HepG2 (cell line): ENCODE results near the gene ANKRD40. TPM values are rescaled to one million over a fixed set of nuclear protein-coding genes. Genes with fewer than 3 reads are reported as not detected.
A peak's percentile ranks its signal among the peaks of the same experiment; 100 is the strongest.

Experiments used
- ESRRA ChIP-seq: sonication (generic); formaldehyde crosslinking; IDR thresholded peaks from 2 replicates; pipeline ENCODE4 v1.5.1; 2020; ENCODE audit warnings: mild to moderate bottlenecking, low read depth, missing genetic modification reagents
- EZH2 ChIP-seq: conservative IDR thresholded peaks from 2 replicates; pipeline ENCODE4 v1.6.1; 2012; ENCODE audit warnings: mild to moderate bottlenecking, low read depth, low read length, moderate library complexity
- FOXK1 ChIP-seq: sonication (generic); formaldehyde crosslinking; IDR thresholded peaks from 2 replicates; pipeline ENCODE4 v1.4.0; 2020; ENCODE audit warnings: low read depth, missing genetic modification reagents, borderline replicate concordance
- GATAD1 ChIP-seq: IDR thresholded peaks from 2 replicates; pipeline ENCODE4 v1.6.1; 2016; ENCODE audit warnings: missing genetic modification reagents, missing compliant biosample characterization
- MED13 ChIP-seq: sonication (generic); formaldehyde crosslinking; IDR thresholded peaks from 2 replicates; pipeline ENCODE4 v1.5.0; 2020; ENCODE audit warnings: missing genetic modification reagents
- RNF2 ChIP-seq: fragments of 450-650 bp; conservative IDR thresholded peaks from 2 replicates; pipeline ENCODE4 v1.6.1; 2016; ENCODE audit warnings: low read depth
- SIX1 ChIP-seq: sonication (generic); formaldehyde crosslinking; IDR thresholded peaks from 2 replicates; pipeline ENCODE4 v1.4.0; 2020; ENCODE audit warnings: missing genetic modification reagents, borderline replicate concordance
- YEATS4 ChIP-seq: sonication (generic); formaldehyde crosslinking; IDR thresholded peaks from 2 replicates; pipeline ENCODE4 v1.4.0; 2020; ENCODE audit warnings: missing genetic modification reagents, borderline replicate concordance
- ZNF747 ChIP-seq: sonication (generic); formaldehyde crosslinking; IDR thresholded peaks from 2 replicates; pipeline ENCODE4 v1.8.1; 2023; ENCODE audit warnings: missing genetic modification reagents, mild to moderate bottlenecking, borderline replicate concordance
- ZNF768 ChIP-seq: sonication (generic); formaldehyde crosslinking; IDR thresholded peaks from 2 replicates; pipeline ENCODE4 v1.4.0; 2020; ENCODE audit warnings: missing genetic modification reagents
- ZNF782 ChIP-seq: sonication (generic); formaldehyde crosslinking; IDR thresholded peaks from 2 replicates; pipeline ENCODE4 v1.4.0; 2020; ENCODE audit warnings: missing genetic modification reagents, mild to moderate bottlenecking, borderline replicate concordance
- polyA plus RNA-seq, 8 experiments: library from polyadenylated mRNA; depleted of rRNA in 3 of 8; stranded (reverse) in 7 of 8; unstranded in 1 of 8; fragments of >200 nt; fragmentation: Illumina TruSeq in 4 of 8; extraction: Trizol in 4 of 8; gene quantifications; 2 replicates each; pipeline versions ENCODE4 v1.2.1 to v1.2.3, GENCODE V29; 2011 to 2016; ENCODE audit warnings: low read depth in 4 of 8, missing spikeins in 1 of 8, mixed read lengths in 1 of 8; ENCODE audit not compliant: insufficient read depth in 1 of 8
- total RNA-seq, 5 experiments: library from RNA; depleted of rRNA; stranded (reverse); fragments of >200 nt; fragmentation: Illumina TruSeq; extraction: Trizol; gene quantifications; 2 replicates each; pipeline ENCODE4 v1.2.3, GENCODE V29; 2016; ENCODE audit warnings: low read depth in 1 of 5
- TF ChIP-seq, protein P1 (sequence below): sonication (generic); formaldehyde crosslinking; IDR thresholded peaks from 2 replicates; pipeline ENCODE4 v1.5.0; 2020; ENCODE audit warnings: missing genetic modification reagents
- TF ChIP-seq, protein P2 (sequence below): sonication (generic); formaldehyde crosslinking; IDR thresholded peaks from one replicate; pipeline ENCODE4 v1.5.1; 2020; ENCODE audit warnings: mild to moderate bottlenecking, missing genetic modification reagents; ENCODE audit errors: not compliant biosample characterization
- TF ChIP-seq, protein P3 (sequence below): sonication (generic); formaldehyde crosslinking; IDR thresholded peaks from 2 replicates; pipeline ENCODE4 v1.8.0; 2022; ENCODE audit warnings: low read depth, missing genetic modification reagents

The ANKRD40 gene
- total and polyA plus RNA-seq, 2 of the 13 experiments (the other 11 are each of a cell fraction or from before 2014, with no cell fraction given) = 35.0 to 46.4 TPM

DNA sequence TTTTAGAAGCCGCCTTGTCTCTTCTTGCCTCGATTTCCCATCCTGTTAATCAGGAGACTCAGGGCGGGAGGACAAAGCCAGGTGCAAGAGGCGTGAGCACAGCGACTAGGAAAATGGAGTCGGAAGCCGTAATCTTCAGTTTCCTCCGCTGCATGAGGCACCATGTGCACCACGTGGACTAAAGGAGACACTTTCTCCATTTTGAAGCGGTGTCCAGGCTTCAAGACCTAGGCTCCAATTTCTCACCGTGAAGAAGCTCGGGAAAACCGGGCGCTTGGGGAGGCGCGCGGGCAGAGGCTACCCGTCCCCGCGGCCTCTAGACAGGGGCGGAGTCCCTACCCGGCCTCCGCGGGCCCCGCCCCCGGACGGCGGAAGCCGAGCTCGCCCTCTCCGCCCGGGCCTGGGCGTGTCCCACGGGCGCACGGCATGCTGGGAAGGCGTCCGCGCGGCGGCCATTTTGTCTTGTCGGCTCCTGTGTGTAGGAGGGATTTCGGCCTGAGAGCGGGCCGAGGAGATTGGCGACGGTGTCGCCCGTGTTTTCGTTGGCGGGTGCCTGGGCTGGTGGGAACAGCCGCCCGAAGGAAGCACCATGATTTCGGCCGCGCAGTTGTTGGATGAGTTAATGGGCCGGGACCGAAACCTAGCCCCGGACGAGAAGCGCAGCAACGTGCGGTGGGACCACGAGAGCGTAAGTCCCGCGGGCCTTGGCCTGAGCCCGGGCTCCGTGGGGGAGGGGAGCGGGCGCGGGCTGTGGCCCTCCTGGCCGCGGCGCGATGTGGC lies 11.6 kb upstream of the ANKRD40 start, which contains the start of gene LUC7L3 (continued):
- TF ChIP-seq, protein P1, sequence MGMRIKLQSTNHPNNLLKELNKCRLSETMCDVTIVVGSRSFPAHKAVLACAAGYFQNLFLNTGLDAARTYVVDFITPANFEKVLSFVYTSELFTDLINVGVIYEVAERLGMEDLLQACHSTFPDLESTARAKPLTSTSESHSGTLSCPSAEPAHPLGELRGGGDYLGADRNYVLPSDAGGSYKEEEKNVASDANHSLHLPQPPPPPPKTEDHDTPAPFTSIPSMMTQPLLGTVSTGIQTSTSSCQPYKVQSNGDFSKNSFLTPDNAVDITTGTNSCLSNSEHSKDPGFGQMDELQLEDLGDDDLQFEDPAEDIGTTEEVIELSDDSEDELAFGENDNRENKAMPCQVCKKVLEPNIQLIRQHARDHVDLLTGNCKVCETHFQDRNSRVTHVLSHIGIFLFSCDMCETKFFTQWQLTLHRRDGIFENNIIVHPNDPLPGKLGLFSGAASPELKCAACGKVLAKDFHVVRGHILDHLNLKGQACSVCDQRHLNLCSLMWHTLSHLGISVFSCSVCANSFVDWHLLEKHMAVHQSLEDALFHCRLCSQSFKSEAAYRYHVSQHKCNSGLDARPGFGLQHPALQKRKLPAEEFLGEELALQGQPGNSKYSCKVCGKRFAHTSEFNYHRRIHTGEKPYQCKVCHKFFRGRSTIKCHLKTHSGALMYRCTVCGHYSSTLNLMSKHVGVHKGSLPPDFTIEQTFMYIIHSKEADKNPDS (CRISPR knock-in tag) = peak; percentile 92
- peak; percentile 85; the same call in 1 of the 2 replicates for TF ChIP-seq ZNF768 (CRISPR knock-in tag)
- TF ChIP-seq, protein P2, sequence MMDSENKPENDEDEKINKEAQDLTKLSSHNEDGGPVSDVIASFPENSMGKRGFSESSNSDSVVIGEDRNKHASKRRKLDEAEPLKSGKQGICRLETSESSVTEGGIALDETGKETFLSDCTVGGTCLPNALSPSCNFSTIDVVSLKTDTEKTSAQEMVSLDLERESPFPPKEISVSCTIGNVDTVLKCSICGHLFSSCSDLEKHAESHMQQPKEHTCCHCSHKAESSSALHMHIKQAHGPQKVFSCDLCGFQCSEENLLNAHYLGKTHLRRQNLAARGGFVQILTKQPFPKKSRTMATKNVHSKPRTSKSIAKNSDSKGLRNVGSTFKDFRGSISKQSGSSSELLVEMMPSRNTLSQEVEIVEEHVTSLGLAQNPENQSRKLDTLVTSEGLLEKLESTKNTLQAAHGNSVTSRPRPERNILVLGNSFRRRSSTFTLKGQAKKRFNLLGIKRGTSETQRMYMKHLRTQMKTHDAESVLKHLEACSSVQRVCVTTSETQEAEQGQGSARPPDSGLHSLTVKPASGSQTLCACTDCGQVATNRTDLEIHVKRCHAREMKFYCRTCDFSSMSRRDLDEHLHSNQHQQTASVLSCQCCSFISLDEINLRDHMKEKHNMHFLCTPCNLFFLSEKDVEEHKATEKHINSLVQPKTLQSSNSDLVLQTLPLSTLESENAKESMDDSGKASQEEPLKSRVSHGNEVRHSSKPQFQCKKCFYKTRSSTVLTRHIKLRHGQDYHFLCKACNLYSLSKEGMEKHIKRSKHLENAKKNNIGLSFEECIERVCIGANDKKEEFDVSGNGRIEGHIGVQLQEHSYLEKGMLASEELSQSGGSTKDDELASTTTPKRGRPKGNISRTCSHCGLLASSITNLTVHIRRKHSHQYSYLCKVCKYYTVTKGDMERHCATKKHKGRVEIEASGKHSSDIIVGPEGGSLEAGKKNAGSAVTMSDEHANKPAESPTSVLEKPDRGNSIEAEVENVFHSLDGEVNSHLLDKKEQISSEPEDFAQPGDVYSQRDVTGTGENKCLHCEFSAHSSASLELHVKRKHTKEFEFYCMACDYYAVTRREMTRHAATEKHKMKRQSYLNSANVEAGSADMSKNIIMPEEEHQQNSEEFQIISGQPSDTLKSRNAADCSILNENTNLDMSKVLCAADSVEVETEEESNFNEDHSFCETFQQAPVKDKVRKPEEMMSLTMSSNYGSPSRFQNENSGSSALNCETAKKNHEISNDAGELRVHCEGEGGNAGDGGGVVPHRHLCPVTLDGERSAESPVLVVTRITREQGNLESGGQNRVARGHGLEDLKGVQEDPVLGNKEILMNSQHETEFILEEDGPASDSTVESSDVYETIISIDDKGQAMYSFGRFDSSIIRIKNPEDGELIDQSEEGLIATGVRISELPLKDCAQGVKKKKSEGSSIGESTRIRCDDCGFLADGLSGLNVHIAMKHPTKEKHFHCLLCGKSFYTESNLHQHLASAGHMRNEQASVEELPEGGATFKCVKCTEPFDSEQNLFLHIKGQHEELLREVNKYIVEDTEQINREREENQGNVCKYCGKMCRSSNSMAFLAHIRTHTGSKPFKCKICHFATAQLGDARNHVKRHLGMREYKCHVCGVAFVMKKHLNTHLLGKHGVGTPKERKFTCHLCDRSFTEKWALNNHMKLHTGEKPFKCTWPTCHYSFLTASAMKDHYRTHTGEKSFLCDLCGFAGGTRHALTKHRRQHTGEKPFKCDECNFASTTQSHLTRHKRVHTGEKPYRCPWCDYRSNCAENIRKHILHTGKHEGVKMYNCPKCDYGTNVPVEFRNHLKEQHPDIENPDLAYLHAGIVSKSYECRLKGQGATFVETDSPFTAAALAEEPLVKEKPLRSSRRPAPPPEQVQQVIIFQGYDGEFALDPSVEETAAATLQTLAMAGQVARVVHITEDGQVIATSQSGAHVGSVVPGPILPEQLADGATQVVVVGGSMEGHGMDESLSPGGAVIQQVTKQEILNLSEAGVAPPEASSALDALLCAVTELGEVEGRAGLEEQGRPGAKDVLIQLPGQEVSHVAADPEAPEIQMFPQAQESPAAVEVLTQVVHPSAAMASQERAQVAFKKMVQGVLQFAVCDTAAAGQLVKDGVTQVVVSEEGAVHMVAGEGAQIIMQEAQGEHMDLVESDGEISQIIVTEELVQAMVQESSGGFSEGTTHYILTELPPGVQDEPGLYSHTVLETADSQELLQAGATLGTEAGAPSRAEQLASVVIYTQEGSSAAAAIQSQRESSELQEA (CRISPR knock-in tag) = peak; percentile 92
- TF ChIP-seq EZH2 = no peak
- no peak; the same call in 1 of the 2 replicates for TF ChIP-seq ESRRA (CRISPR knock-in tag)
- peak; percentile 93 for TF ChIP-seq RNF2
- peak; percentile 87 for TF ChIP-seq GATAD1
- TF ChIP-seq YEATS4 (CRISPR knock-in tag) = peak; percentile 97
- no peak for TF ChIP-seq FOXK1 (CRISPR knock-in tag)
- peak; percentile 92; the same call in 1 of the 2 replicates for TF ChIP-seq ZNF782 (CRISPR knock-in tag)
- TF ChIP-seq SIX1 (CRISPR knock-in tag) = peak; percentile 68; the same call in 1 of the 2 replicates
- peak; percentile 95; the same call in 1 of the 2 replicates for TF ChIP-seq ZNF747
- TF ChIP-seq, protein P3, sequence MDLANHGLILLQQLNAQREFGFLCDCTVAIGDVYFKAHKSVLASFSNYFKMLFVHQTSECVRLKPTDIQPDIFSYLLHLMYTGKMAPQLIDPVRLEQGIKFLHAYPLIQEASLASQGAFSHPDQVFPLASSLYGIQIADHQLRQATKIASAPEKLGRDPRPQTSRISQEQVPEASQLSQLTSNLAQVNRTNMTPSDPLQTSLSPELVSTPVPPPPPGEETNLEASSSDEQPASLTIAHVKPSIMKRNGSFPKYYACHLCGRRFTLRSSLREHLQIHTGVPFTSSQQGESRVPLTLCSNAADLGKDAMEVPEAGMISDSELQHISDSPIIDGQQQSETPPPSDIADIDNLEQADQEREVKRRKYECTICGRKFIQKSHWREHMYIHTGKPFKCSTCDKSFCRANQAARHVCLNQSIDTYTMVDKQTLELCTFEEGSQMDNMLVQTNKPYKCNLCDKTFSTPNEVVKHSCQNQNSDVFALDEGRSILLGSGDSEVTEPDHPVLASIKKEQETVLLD (CRISPR knock-in tag) = peak; percentile 94
- peak; percentile 10; the same call in 1 of the 2 replicates for TF ChIP-seq MED13 (CRISPR knock-in tag)
